Measurements from ENCODE around the gene FAM117B.

DNA sequence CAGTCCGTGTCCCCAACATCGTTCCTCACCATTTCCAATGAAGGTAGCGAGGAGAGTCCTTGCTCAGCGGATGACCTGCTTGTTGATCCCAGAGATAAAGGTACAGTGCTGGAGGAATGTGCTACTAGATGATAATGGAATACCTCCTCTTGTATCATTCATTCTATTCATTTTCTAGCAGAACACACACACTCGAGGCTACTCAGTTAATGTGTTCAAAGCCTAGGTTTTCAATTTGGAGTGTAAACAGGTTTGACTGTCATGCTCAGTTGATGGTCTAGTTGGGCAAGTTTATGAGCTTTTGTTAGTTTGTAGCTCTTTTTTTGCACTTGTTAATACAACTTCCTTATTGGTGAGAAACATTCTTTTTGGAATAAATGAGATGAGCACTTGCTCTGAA is 122.6 kb downstream of the FAM117B start:
- TF ChIP-seq, protein P1, sequence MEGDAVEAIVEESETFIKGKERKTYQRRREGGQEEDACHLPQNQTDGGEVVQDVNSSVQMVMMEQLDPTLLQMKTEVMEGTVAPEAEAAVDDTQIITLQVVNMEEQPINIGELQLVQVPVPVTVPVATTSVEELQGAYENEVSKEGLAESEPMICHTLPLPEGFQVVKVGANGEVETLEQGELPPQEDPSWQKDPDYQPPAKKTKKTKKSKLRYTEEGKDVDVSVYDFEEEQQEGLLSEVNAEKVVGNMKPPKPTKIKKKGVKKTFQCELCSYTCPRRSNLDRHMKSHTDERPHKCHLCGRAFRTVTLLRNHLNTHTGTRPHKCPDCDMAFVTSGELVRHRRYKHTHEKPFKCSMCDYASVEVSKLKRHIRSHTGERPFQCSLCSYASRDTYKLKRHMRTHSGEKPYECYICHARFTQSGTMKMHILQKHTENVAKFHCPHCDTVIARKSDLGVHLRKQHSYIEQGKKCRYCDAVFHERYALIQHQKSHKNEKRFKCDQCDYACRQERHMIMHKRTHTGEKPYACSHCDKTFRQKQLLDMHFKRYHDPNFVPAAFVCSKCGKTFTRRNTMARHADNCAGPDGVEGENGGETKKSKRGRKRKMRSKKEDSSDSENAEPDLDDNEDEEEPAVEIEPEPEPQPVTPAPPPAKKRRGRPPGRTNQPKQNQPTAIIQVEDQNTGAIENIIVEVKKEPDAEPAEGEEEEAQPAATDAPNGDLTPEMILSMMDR (conservative IDR thresholded peaks at IDR 0.05): no peak
- TF ChIP-seq ZFX (IDR thresholded peaks at IDR 0.05): no peak

Data from C4-2B (cell line).